ENCODE data around the gene SFXN1. TPM values are rescaled to one million over a fixed set of nuclear protein-coding genes. Genes with fewer than 3 reads are reported as not detected.

The SFXN1 gene
- polyA plus RNA-seq, 3 donors, result 5.8 to 10.3 (median 8.3) TPM

GRCh38 chr5:175508896-175509295 lies 30.5 kb downstream of the SFXN1 start:
- no peak overlapping the region for H3K4me3 Mint-ChIP-seq
- Histone ChIP-seq H3K79me2 (ENCODE audit: insufficient read depth, low read length) (no peaks in the 10 kb centered on the region), H4K20me1 (ENCODE audit: insufficient read depth, low read length) (no peaks in the 10 kb centered on the region), H3K9me3 (replicated peaks in 1 of 2; ENCODE audit: control insufficient read depth in 1 of 2, insufficient read depth in 1 of 2, low read length in 2 of 2) (no peaks in the 10 kb centered on the region), H3K27me3 (ENCODE audit: control insufficient read depth in 2 of 2, insufficient read depth in 2 of 2, low read length in 2 of 2) (no peaks in the 10 kb centered on the region), H3K36me3 (replicated peaks in 1 of 2; ENCODE audit: control insufficient read depth in 1 of 2, insufficient read depth in 2 of 2, low read length in 2 of 2) (peaks cover 36 to 52% of the 10 kb centered on the region in 2 donors), H3K4me2 (replicated peaks; ENCODE audit: extremely low read depth, low read length, poor library complexity, severe bottlenecking) (no peak overlapping the region), H3K4me3 (replicated peaks in 1 of 3; ENCODE audit: low read depth in 2 of 3, low read length in 3 of 3) (no peak overlapping the region), H3K9ac (ENCODE audit: insufficient read depth, low read length, poor library complexity, severe bottlenecking) (no peak overlapping the region), H3K27ac (ENCODE audit: low read depth in 1 of 2, low read length in 2 of 2) (no peak overlapping the region), H2AFZ (ENCODE audit: insufficient read depth, low read depth, low read length, poor library complexity, severe bottlenecking) (no peak overlapping the region), H3K4me1 (ENCODE audit: control insufficient read depth in 1 of 2, insufficient read depth in 2 of 2, low read length in 2 of 2) (no peaks in the 10 kb centered on the region)
- TF ChIP-seq, protein P1, sequence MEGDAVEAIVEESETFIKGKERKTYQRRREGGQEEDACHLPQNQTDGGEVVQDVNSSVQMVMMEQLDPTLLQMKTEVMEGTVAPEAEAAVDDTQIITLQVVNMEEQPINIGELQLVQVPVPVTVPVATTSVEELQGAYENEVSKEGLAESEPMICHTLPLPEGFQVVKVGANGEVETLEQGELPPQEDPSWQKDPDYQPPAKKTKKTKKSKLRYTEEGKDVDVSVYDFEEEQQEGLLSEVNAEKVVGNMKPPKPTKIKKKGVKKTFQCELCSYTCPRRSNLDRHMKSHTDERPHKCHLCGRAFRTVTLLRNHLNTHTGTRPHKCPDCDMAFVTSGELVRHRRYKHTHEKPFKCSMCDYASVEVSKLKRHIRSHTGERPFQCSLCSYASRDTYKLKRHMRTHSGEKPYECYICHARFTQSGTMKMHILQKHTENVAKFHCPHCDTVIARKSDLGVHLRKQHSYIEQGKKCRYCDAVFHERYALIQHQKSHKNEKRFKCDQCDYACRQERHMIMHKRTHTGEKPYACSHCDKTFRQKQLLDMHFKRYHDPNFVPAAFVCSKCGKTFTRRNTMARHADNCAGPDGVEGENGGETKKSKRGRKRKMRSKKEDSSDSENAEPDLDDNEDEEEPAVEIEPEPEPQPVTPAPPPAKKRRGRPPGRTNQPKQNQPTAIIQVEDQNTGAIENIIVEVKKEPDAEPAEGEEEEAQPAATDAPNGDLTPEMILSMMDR (IDR thresholded peaks at IDR 0.05), result no peak
- peaks cover 50 to 61% of the 10 kb centered on the region in 2 donors for H3K36me3 Mint-ChIP-seq
- DNase-seq, result no peak
- H3K4me1 Mint-ChIP-seq, result no peaks in the 10 kb centered on the region
- 100% methylated on average over 1 of the region's 2 CpGs for WGBS (ENCODE audit: insufficient coverage)
- peaks cover 0 to 2% (median 0%) of the 10 kb centered on the region in 3 donors for H3K27me3 Mint-ChIP-seq (ENCODE audit: low read depth in 3 of 3)
- no peak overlapping the region for H3K27ac Mint-ChIP-seq
- peaks cover 0 to 2% (median 0%) of the 10 kb centered on the region in 7 donors for H3K9me3 Mint-ChIP-seq
- intact Hi-C loops (cut with micrococcal nuclease), result no loop called here

DNA sequence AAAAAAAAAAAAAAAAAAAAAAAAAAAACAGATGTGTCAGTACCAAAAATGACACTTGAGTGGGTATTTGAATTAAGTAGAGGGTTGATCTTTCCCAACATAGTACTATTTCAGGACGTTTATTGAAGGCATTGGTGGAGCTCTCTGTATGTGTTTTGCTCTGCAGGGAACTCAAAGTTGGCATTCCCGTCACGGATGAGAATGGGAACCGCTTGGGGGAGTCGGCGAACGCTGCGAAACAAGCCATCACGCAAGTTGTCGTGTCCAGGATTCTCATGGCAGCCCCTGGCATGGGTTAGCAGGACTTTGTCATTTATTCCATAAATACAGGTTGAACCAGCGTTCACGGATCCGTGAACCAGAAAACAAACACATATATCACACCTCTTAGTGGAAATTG lies 34.9 kb downstream of the SFXN1 start:
- Mint-ChIP-seq H3K36me3 (peaks cover 77 to 83% of the 10 kb centered on the region in 2 donors), H3K4me3 (no peak overlapping the region), H3K27me3 (ENCODE audit: low read depth in 3 of 3) (no peaks in the 10 kb centered on the region), H3K27ac (peak overlapping the region in 1 of 7 donors; percentile 38), H3K9me3 (peaks cover 0 to 9% (median 5%) of the 10 kb centered on the region in 7 donors), H3K4me1 (no peaks in the 10 kb centered on the region)
- Histone ChIP-seq H3K27ac (ENCODE audit: low read depth in 1 of 2, low read length in 2 of 2) (no peak overlapping the region), H3K9ac (ENCODE audit: insufficient read depth, low read length, poor library complexity, severe bottlenecking) (no peak overlapping the region), H3K27me3 (ENCODE audit: control insufficient read depth in 2 of 2, insufficient read depth in 2 of 2, low read length in 2 of 2) (no peaks in the 10 kb centered on the region), H3K9me3 (replicated peaks in 1 of 2; ENCODE audit: control insufficient read depth in 1 of 2, insufficient read depth in 1 of 2, low read length in 2 of 2) (no peaks in the 10 kb centered on the region), H3K4me3 (replicated peaks in 1 of 3; ENCODE audit: low read depth in 2 of 3, low read length in 3 of 3) (no peak overlapping the region), H3K4me2 (replicated peaks; ENCODE audit: extremely low read depth, low read length, poor library complexity, severe bottlenecking) (no peak overlapping the region), H3K36me3 (replicated peaks in 1 of 2; ENCODE audit: control insufficient read depth in 1 of 2, insufficient read depth in 2 of 2, low read length in 2 of 2) (peaks cover 53 to 96% of the 10 kb centered on the region in 2 donors), H3K4me1 (ENCODE audit: control insufficient read depth in 1 of 2, insufficient read depth in 2 of 2, low read length in 2 of 2) (no peaks in the 10 kb centered on the region), H3K79me2 (ENCODE audit: insufficient read depth, low read length) (no peaks in the 10 kb centered on the region), H4K20me1 (ENCODE audit: insufficient read depth, low read length) (no peaks in the 10 kb centered on the region), H2AFZ (ENCODE audit: insufficient read depth, low read depth, low read length, poor library complexity, severe bottlenecking) (no peak overlapping the region)
- WGBS (ENCODE audit: insufficient coverage), result 100% methylated on average over 5 of the region's 13 CpGs
- intact Hi-C loops (cut with micrococcal nuclease), result no loop called here
- TF ChIP-seq, protein P1 (IDR thresholded peaks at IDR 0.05), result no peak
- no peak for DNase-seq

Data from CD14-positive monocyte (primary cell).